Measurements from ENCODE around the gene PLCB1.

Gene PLCB1

GRCh38 chr20:8292793-8293192, 160.7 kb downstream of the PLCB1 start:
- Histone ChIP-seq H3K14ac (ENCODE audit: low read length) (no peak overlapping the region), H2BK5ac (ENCODE audit: low read length) (no peak overlapping the region), H4K91ac (ENCODE audit: low read depth, low read length, poor library complexity) (no peak overlapping the region), H4K8ac (ENCODE audit: low read depth, low read length) (no peak overlapping the region), H3K27ac (replicated peaks; ENCODE audit: low read length) (no peak overlapping the region), H3K36me3 (replicated peaks in 1 of 2; ENCODE audit: control insufficient read depth in 2 of 2, insufficient read depth in 2 of 2, low read length in 2 of 2) (no peaks in the 10 kb centered on the region), H2BK15ac (ENCODE audit: low read length) (no peak overlapping the region), H3K9me3 (replicated peaks in 1 of 2; ENCODE audit: control insufficient read depth in 2 of 2, insufficient read depth in 1 of 2, low read depth in 1 of 2, low read length in 2 of 2) (no peaks in the 10 kb centered on the region), H2AK5ac (ENCODE audit: low read depth, low read length) (no peak overlapping the region), H3K79me1 (ENCODE audit: low read depth, low read length) (no peaks in the 10 kb centered on the region), H3K4me1 (ENCODE audit: control insufficient read depth in 2 of 2, insufficient read depth in 1 of 2, low read depth in 1 of 2, low read length in 2 of 2) (no peaks in the 10 kb centered on the region), H3K9ac (ENCODE audit: low read depth, low read length, poor library complexity) (no peak overlapping the region), H3K4me2 (ENCODE audit: insufficient read depth, low read length, poor library complexity, severe bottlenecking) (no peak overlapping the region), H3K18ac (ENCODE audit: low read length) (no peak overlapping the region), H3K4ac (ENCODE audit: low read length) (no peak overlapping the region), H3K27me3 (ENCODE audit: control insufficient read depth in 3 of 3, insufficient read depth in 3 of 3, low read depth in 1 of 3, low read length in 3 of 3) (no peaks in the 10 kb centered on the region), H2BK120ac (ENCODE audit: low read depth, low read length) (no peak overlapping the region), H3K23ac (ENCODE audit: low read depth, low read length, poor library complexity) (no peak overlapping the region), H2BK12ac (ENCODE audit: low read length) (no peak overlapping the region), H3K4me3 (ENCODE audit: low read length in 2 of 2) (no peak overlapping the region), H2AFZ (ENCODE audit: low read length) (no peak overlapping the region)
- WGBS, 2 donors (ENCODE audit: extremely low coverage in 2 of 2, insufficient read length in 2 of 2, insufficient replicate concordance in 1 of 2), result no CpG with 5 or more reads among the region's 1 CpG
- no peak for DNase-seq (ENCODE audit: low spot score)

DNA sequence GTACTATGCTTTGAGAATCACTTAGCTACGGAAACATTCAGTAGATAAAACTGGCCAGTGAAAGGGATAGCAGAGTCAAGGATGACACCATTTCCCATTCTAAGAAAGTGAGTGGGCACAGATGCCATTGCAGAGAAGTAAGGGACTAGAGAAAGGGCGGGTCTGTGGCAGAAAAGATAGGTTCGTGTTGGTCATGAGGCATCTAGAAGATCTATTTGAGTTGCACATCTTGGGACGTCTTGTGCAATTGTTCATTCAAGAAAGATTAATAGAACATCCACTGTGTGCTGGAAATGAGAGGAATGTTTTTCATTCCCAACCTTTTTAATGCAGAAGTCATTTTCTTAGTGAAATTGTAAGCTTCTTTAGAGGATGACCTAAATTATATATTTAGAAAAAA, 161.7 kb downstream of the PLCB1 start:
- no peak overlapping the region for H2AK5ac ChIP-seq (ENCODE audit: low read depth, low read length)
- no peak overlapping the region for H3K4me3 ChIP-seq (ENCODE audit: low read length in 2 of 2)
- H3K27me3 ChIP-seq (ENCODE audit: control insufficient read depth in 3 of 3, insufficient read depth in 3 of 3, low read depth in 1 of 3, low read length in 3 of 3), result no peaks in the 10 kb centered on the region
- no peak for DNase-seq (ENCODE audit: low spot score)
- no peaks in the 10 kb centered on the region for H3K9me3 ChIP-seq (replicated peaks in 1 of 2; ENCODE audit: control insufficient read depth in 2 of 2, insufficient read depth in 1 of 2, low read depth in 1 of 2, low read length in 2 of 2)
- no peaks in the 10 kb centered on the region for H3K79me1 ChIP-seq (ENCODE audit: low read depth, low read length)
- H2BK120ac ChIP-seq (ENCODE audit: low read depth, low read length), result no peak overlapping the region
- no CpG with 5 or more reads among the region's 4 CpGs for WGBS, 2 donors (ENCODE audit: extremely low coverage in 2 of 2, insufficient read length in 2 of 2, insufficient replicate concordance in 1 of 2)
- no peak overlapping the region for H3K27ac ChIP-seq (replicated peaks; ENCODE audit: low read length)
- no peak overlapping the region for H4K91ac ChIP-seq (ENCODE audit: low read depth, low read length, poor library complexity)
- no peak overlapping the region for H2BK12ac ChIP-seq (ENCODE audit: low read length)
- no peaks in the 10 kb centered on the region for H3K36me3 ChIP-seq (replicated peaks in 1 of 2; ENCODE audit: control insufficient read depth in 2 of 2, insufficient read depth in 2 of 2, low read length in 2 of 2)
- H3K4me2 ChIP-seq (ENCODE audit: insufficient read depth, low read length, poor library complexity, severe bottlenecking), result no peak overlapping the region
- H2BK5ac ChIP-seq (ENCODE audit: low read length), result no peak overlapping the region
- no peak overlapping the region for H3K23ac ChIP-seq (ENCODE audit: low read depth, low read length, poor library complexity)
- no peak overlapping the region for H3K14ac ChIP-seq (ENCODE audit: low read length)
- H3K18ac ChIP-seq (ENCODE audit: low read length), result no peak overlapping the region
- no peak overlapping the region for H2BK15ac ChIP-seq (ENCODE audit: low read length)
- no peak overlapping the region for H4K8ac ChIP-seq (ENCODE audit: low read depth, low read length)
- H3K9ac ChIP-seq (ENCODE audit: low read depth, low read length, poor library complexity), result no peak overlapping the region
- H3K4me1 ChIP-seq (ENCODE audit: control insufficient read depth in 2 of 2, insufficient read depth in 1 of 2, low read depth in 1 of 2, low read length in 2 of 2), result no peaks in the 10 kb centered on the region
- no peak overlapping the region for H3K4ac ChIP-seq (ENCODE audit: low read length)
- H2AFZ ChIP-seq (ENCODE audit: low read length), result no peak overlapping the region

- Histone ChIP-seq H3K27me3 (ENCODE audit: control insufficient read depth in 3 of 3, insufficient read depth in 3 of 3, low read depth in 1 of 3, low read length in 3 of 3) (no peaks in the 10 kb centered on the region), H3K79me1 (ENCODE audit: low read depth, low read length) (no peaks in the 10 kb centered on the region), H3K4me2 (ENCODE audit: insufficient read depth, low read length, poor library complexity, severe bottlenecking) (no peak overlapping the region), H4K91ac (ENCODE audit: low read depth, low read length, poor library complexity) (no peak overlapping the region), H4K8ac (ENCODE audit: low read depth, low read length) (no peak overlapping the region), H3K9me3 (replicated peaks in 1 of 2; ENCODE audit: control insufficient read depth in 2 of 2, insufficient read depth in 1 of 2, low read depth in 1 of 2, low read length in 2 of 2) (no peaks in the 10 kb centered on the region), H2BK120ac (ENCODE audit: low read depth, low read length) (no peak overlapping the region), H3K27ac (replicated peaks; ENCODE audit: low read length) (no peak overlapping the region), H2BK15ac (ENCODE audit: low read length) (no peak overlapping the region), H2BK12ac (ENCODE audit: low read length) (no peak overlapping the region), H2AFZ (ENCODE audit: low read length) (no peak overlapping the region), H2BK5ac (ENCODE audit: low read length) (no peak overlapping the region), H3K4me3 (ENCODE audit: low read length in 2 of 2) (no peak overlapping the region), H3K4me1 (ENCODE audit: control insufficient read depth in 2 of 2, insufficient read depth in 1 of 2, low read depth in 1 of 2, low read length in 2 of 2) (no peaks in the 10 kb centered on the region), H2AK5ac (ENCODE audit: low read depth, low read length) (no peak overlapping the region), H3K9ac (ENCODE audit: low read depth, low read length, poor library complexity) (no peak overlapping the region), H3K18ac (ENCODE audit: low read length) (no peak overlapping the region), H3K36me3 (replicated peaks in 1 of 2; ENCODE audit: control insufficient read depth in 2 of 2, insufficient read depth in 2 of 2, low read length in 2 of 2) (no peaks in the 10 kb centered on the region), H3K23ac (ENCODE audit: low read depth, low read length, poor library complexity) (no peak overlapping the region), H3K4ac (ENCODE audit: low read length) (no peak overlapping the region), H3K14ac (ENCODE audit: low read length) (no peak overlapping the region)
- WGBS, 2 donors (ENCODE audit: extremely low coverage in 2 of 2, insufficient read length in 2 of 2, insufficient replicate concordance in 1 of 2), result no CpG with 5 or more reads among the region's 2 CpGs
- no peak for DNase-seq (ENCODE audit: low spot score)
Measured at GRCh38 chr20:8296536-8296935, 164.5 kb downstream of the PLCB1 start.

DNA sequence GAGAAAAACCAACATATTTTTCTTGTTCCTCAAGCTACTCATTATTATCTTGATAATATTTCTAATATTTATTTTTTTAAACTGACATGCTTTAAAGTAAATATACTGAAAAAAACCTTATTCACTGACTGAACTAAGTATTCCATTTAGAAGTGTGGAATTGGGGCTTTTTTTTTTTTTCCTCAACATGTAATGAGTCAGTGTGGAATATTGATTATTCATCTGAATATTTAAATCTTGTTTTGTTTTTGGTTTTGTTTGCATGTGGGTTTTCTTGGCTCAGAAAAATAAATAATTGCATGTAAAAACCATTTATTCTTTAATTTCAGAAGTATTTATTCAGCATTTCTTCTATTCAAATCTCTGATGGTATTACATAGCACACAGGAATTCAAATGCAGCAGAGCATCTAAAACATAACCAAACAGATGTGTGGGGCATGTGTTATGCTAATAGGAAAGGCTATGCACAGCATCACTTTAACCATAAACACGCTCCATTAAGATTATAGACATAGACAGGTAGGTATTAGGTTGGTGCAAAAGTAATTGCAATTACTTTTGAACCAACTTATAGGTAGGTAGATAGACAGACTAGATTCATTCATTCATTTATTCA, 166.5 kb downstream of the PLCB1 start:
- no CpG with 5 or more reads among the region's 1 CpG for WGBS, 2 donors (ENCODE audit: extremely low coverage in 2 of 2, insufficient read length in 2 of 2, insufficient replicate concordance in 1 of 2)
- no peak overlapping the region for H3K14ac ChIP-seq (ENCODE audit: low read length)
- no peak overlapping the region for H2AK5ac ChIP-seq (ENCODE audit: low read depth, low read length)
- H2BK5ac ChIP-seq (ENCODE audit: low read length), result no peak overlapping the region
- H3K4ac ChIP-seq (ENCODE audit: low read length), result no peak overlapping the region
- H3K4me1 ChIP-seq (ENCODE audit: control insufficient read depth in 2 of 2, insufficient read depth in 1 of 2, low read depth in 1 of 2, low read length in 2 of 2), result no peaks in the 10 kb centered on the region
- no peak overlapping the region for H3K27ac ChIP-seq (replicated peaks; ENCODE audit: low read length)
- no peak overlapping the region for H3K9ac ChIP-seq (ENCODE audit: low read depth, low read length, poor library complexity)
- H3K4me3 ChIP-seq (ENCODE audit: low read length in 2 of 2), result no peak overlapping the region
- H3K9me3 ChIP-seq (replicated peaks in 1 of 2; ENCODE audit: control insufficient read depth in 2 of 2, insufficient read depth in 1 of 2, low read depth in 1 of 2, low read length in 2 of 2), result no peaks in the 10 kb centered on the region
- H2AFZ ChIP-seq (ENCODE audit: low read length), result no peak overlapping the region
- no peak overlapping the region for H2BK120ac ChIP-seq (ENCODE audit: low read depth, low read length)
- no peak overlapping the region for H3K4me2 ChIP-seq (ENCODE audit: insufficient read depth, low read length, poor library complexity, severe bottlenecking)
- no peaks in the 10 kb centered on the region for H3K36me3 ChIP-seq (replicated peaks in 1 of 2; ENCODE audit: control insufficient read depth in 2 of 2, insufficient read depth in 2 of 2, low read length in 2 of 2)
- H2BK15ac ChIP-seq (ENCODE audit: low read length), result no peak overlapping the region
- H3K79me1 ChIP-seq (ENCODE audit: low read depth, low read length), result no peaks in the 10 kb centered on the region
- no peak overlapping the region for H3K23ac ChIP-seq (ENCODE audit: low read depth, low read length, poor library complexity)
- no peak overlapping the region for H3K18ac ChIP-seq (ENCODE audit: low read length)
- H4K91ac ChIP-seq (ENCODE audit: low read depth, low read length, poor library complexity), result no peak overlapping the region
- DNase-seq (ENCODE audit: low spot score), result no peak
- no peak overlapping the region for H2BK12ac ChIP-seq (ENCODE audit: low read length)
- H4K8ac ChIP-seq (ENCODE audit: low read depth, low read length), result no peak overlapping the region
- no peaks in the 10 kb centered on the region for H3K27me3 ChIP-seq (ENCODE audit: control insufficient read depth in 3 of 3, insufficient read depth in 3 of 3, low read depth in 1 of 3, low read length in 3 of 3)

Data from neuronal stem cell (in vitro differentiated cells).